HG02763 (cell line): ENCODE data around the gene FAM200A.
"Not testable (repeated sequence)": the region's sequence is repeated elsewhere in the genome, so short reads cannot be mapped to it uniquely, and the experiment has no call there.

Experiments
- ATAC-seq: cut with Tn5 transposase; IDR thresholded peaks from one replicate; pipeline ENCODE4 v1.9.1; 2021; ENCODE audit warnings: mild to moderate bottlenecking, moderate library complexity; ENCODE audit not compliant: unreplicated experiment

Gene FAM200A

GRCh38 chr7:99504603-99505323 lies 47.2 kb downstream of the FAM200A start, which contains the start of gene ZKSCAN5:
Gene ZKSCAN5, plus strand, starts transcription at chr7:99504662. Its CDS starts 1,383 bp downstream, at chr7:99506045.
- ATAC-seq = peak; percentile 84

GRCh38 chr7:99504281-99504602 lies 47.7 kb downstream of the FAM200A start:
- ATAC-seq = no peak

DNA sequence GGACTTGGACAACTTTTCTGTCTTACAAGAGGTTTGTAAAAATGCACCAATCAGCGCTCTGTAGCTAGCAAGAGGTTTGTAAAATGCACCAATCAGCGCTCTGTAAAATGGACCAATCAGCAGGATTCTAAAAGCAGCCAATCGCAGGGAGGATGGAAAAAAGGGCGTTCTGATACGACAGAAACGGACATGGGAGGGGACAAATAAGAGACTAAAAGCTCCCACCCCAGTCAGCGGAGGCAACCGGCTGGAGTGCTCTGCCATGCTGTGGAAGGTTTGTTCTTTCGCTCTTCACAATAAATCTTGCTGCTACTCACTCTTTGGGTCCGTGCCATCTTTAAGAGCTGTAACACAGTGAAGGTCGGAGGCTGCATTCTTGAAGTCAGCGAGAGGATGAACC lies 50.7 kb downstream of the FAM200A start:
- ATAC-seq = not testable (repeated sequence)

GRCh38 chr7:99500637-99501009 lies 51.3 kb downstream of the FAM200A start:
- ATAC-seq = no peak

- peak; percentile 40 for ATAC-seq
Measured at GRCh38 chr7:99499721-99500636, 51.9 kb downstream of the FAM200A start, which contains the start of gene ZNF394. Gene ZNF394, minus strand, starts transcription at chr7:99500281. Its CDS starts 188 bp downstream, at chr7:99500093.

- ATAC-seq = no peak
Measured at GRCh38 chr7:99499371-99499720, 52.6 kb downstream of the FAM200A start.

GRCh38 chr7:99498546-99498944 lies 53.4 kb downstream of the FAM200A start:
- no peak for ATAC-seq

DNA sequence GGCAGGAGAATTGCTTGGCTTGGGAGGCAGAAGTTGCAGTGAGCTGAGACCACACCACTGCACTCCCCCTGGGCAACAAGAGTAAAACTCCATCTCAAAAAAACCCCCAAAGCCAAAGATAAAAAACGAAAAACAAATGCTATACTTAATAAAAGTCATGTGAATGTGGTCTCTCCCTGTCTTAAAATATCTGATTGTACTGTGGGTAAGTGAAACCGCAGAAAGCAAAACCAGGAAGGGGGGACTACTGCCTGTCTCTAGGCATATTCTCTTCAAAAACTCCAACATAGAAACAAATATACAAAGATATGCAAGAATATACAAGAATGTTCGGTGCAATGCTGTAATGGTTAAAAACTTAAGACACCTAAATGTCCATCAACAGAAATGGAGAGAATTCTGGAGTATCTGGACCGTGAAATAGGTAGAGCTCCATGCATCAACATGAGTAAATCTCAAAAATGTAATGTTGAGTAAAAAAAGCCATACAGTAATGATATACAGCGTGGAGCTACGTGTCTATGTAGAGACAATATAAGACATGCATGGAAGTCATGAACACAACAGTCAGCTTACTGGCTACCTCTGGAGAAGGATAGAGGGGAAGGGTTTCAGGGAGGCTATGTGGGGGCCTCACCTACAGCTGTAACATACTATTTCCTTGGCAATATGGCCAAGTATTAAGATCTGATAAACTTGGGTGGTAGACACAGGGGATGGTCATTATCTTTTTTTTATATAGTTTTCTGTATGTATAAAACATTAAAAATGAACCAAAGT lies 54.0 kb downstream of the FAM200A start:
- ATAC-seq = no peak
